NT2/D1 (cell line): ENCODE results near the gene URAD.
A peak's percentile ranks its signal among the peaks of the same experiment; 100 is the strongest.

Experiments
- DNase-seq: peaks from one replicate; pipeline ENCODE4 v3.0.0-alpha.2; 2011; ENCODE audit warnings: low read depth, low spot score
- H3K27me3 ChIP-seq: 2 replicates; pipeline ENCODE4 v1.6.0; 2011; ENCODE audit warnings: mild to moderate bottlenecking; ENCODE audit not compliant: insufficient read length, insufficient read depth
- H3K36me3 ChIP-seq: 2 replicates; pipeline ENCODE4 v1.6.1; 2011; ENCODE audit warnings: mild to moderate bottlenecking, low read length, mixed read lengths; ENCODE audit not compliant: insufficient read depth, insufficient read length
- H3K4me1 ChIP-seq: 2 replicates; pipeline ENCODE4 v1.5.1; 2011; ENCODE audit not compliant: insufficient read depth, insufficient read length
- H3K4me3 ChIP-seq: 2 replicates; pipeline ENCODE4 v1.5.1; 2011; ENCODE audit warnings: low read depth; ENCODE audit not compliant: insufficient read length
- H3K9ac ChIP-seq: 2 replicates; pipeline ENCODE4 v1.6.0; 2011; ENCODE audit warnings: low read depth; ENCODE audit not compliant: insufficient read length
- H3K9me3 ChIP-seq: 2 replicates; pipeline ENCODE4 v1.5.1; 2011; ENCODE audit warnings: mild to moderate bottlenecking, low read length; ENCODE audit not compliant: insufficient read depth
- SUZ12 ChIP-seq: IDR thresholded peaks from 2 replicates; pipeline ENCODE4 v1.6.1; 2011; ENCODE audit not compliant: insufficient read length, insufficient read depth; ENCODE audit errors: extremely low read depth
- YY1 ChIP-seq: IDR thresholded peaks from 2 replicates; pipeline ENCODE4 v1.6.1; 2011; ENCODE audit not compliant: insufficient read length, insufficient read depth
- ZNF274 ChIP-seq: IDR thresholded peaks from 2 replicates; pipeline ENCODE4 v1.6.1; 2011; ENCODE audit warnings: mild to moderate bottlenecking, low read depth, low read length

Gene URAD

DNA sequence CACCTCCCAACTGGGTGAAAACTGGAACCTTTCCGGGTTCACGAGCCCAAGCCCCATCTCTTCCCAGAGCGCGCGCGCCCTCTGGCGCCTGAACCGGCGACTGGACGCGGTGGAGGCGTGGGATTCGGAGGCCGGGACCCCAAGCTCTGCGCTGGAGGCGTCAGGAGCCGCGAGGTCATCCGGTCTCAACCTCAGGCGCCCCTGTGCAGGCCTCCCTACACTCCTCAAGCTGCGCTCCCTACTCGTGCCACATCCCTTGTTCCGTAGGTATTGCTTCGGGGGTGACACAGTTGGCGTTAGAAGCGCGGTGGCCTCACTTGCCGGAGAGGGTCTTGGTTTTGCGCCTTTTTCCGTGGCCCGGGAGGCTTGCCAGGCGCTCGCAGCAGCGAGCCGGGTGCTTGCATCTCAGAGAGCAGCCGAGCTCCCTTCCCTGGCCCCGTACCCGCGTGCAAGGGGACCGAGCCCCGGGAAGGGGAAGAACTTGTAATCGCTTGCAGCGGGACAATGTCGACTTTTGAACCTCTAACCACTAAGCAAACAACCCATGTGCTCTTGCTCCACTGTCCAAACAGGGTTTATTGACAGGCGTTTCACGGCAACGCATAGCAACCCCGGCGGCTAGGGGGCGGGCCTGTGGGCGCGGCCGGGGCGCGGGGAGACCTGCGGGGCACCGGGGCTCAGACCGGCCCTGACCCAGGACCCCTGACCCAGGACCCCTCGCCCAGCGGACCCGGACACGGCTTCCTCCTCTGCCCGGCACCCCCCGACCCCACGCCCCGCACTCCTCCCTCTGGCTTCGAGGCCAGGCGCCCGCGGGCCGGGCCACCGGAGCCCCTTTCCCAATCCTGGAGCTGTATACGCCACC lies 27.9 kb downstream of the URAD start:
- peaks cover 100% of the 10 kb centered on the region for H3K27me3 ChIP-seq
- peaks cover 3% of the 10 kb centered on the region for H3K4me1 ChIP-seq
- H3K9ac ChIP-seq: no peak overlapping the region
- TF ChIP-seq YY1: no peak
- TF ChIP-seq SUZ12: peak; percentile 59
- peaks cover 2% of the 10 kb centered on the region for H3K9me3 ChIP-seq
- DNase-seq: no peak
- no peaks in the 10 kb centered on the region for H3K36me3 ChIP-seq
- H3K4me3 ChIP-seq: no peak overlapping the region

DNA sequence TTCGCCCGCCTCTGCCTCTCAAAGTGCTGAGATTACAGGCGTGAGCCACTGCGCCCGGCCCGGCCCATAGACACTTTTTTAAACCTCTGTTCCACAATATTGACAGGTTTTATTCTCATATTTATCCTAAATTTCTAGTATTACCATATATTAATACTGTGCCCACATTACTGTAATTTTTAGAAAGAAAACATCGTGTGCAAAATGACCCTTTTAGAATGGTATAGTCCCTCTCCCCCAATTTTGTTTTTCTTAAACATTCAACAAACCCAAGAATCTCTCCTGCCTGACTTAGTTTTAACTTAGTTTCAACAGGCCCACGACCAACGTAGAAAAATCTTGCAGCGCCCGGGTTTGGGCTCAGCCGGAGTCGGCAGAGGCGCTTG lies 28.5 kb downstream of the URAD start:
- DNase-seq: no peak
- TF ChIP-seq YY1: no peak
- no peak for TF ChIP-seq SUZ12
- no peak for TF ChIP-seq ZNF274
- Histone ChIP-seq H3K9ac (no peak overlapping the region), H3K27me3 (peaks cover 100% of the 10 kb centered on the region), H3K36me3 (no peaks in the 10 kb centered on the region), H3K4me1 (peaks cover 3% of the 10 kb centered on the region), H3K9me3 (peaks cover 8% of the 10 kb centered on the region), H3K4me3 (no peak overlapping the region)

DNA sequence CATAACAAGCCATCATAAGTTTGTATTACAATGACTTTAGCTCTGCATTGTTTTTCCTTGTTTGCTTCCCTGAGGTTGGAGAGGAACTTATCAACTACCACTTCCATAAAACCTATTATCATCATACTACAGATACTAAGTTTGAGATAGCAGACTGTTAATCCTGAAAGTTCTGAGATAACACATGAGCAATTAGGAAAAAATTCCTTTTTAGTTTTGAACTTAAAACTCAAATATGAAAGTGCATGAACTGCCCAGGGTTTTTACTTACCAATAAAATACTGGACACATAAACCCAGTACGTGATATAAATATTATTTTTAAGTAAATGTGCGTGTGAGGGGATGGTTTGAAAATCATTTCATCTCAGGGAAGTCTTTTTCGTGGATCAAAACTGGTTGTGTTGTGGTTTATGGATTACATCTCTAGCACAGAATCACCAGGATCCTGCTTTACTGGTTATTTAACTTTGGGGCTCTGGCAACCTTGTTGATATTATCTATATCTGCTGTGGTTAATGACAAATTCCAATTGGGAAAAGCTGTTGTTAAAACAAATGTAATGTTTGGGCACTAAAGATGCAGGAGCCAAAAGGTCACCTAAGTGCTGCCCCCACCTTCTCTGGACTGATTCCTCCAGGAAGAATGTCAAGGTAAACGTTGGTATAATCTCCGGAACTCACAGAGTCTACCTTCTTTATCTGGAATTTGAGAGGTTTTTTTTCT lies 31.8 kb downstream of the URAD start:
- TF ChIP-seq ZNF274: no peak
- no peak for TF ChIP-seq YY1
- no peak for TF ChIP-seq SUZ12
- Histone ChIP-seq H3K27me3 (peaks cover 99% of the 10 kb centered on the region), H3K36me3 (no peaks in the 10 kb centered on the region)

DNA sequence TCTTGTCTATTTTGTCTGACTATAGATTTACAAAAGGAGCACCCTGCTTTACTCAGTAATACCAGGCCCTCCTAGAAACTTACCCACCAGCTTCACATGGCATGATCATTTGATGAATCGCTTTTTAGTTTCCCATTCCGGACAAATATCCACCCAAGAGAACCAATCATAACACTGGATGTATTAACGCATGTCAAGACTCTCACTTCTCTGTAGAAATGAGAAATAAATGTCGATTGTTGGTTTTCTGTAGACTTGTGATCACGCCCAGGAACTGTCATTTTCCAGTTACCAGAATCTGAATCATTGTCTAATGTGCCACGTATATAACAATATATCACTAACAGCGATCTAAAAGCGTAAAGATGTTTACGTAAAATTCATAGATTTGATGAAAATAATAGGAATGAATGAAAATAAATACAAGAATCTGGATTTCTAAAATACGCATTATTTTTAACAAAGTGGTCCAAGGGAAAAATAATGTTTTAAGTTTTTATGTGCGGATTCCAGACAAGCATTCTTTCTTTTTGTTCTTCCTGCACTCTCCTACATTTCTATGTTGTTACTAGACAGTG lies 33.4 kb downstream of the URAD start:
- Histone ChIP-seq H3K27me3 (peaks cover 94% of the 10 kb centered on the region), H3K9ac (no peak overlapping the region), H3K4me1 (no peaks in the 10 kb centered on the region), H3K36me3 (no peaks in the 10 kb centered on the region), H3K9me3 (peaks cover 21% of the 10 kb centered on the region), H3K4me3 (no peak overlapping the region)
- DNase-seq: no peak
- no peak for TF ChIP-seq YY1
- TF ChIP-seq SUZ12: no peak
- TF ChIP-seq ZNF274: no peak

More for the DNA sequence above, 31.8 kb downstream of the URAD start:
- DNase-seq: no peak
- Histone ChIP-seq H3K4me1 (peaks cover 3% of the 10 kb centered on the region), H3K4me3 (no peak overlapping the region), H3K9ac (no peak overlapping the region), H3K9me3 (peaks cover 21% of the 10 kb centered on the region)

DNA sequence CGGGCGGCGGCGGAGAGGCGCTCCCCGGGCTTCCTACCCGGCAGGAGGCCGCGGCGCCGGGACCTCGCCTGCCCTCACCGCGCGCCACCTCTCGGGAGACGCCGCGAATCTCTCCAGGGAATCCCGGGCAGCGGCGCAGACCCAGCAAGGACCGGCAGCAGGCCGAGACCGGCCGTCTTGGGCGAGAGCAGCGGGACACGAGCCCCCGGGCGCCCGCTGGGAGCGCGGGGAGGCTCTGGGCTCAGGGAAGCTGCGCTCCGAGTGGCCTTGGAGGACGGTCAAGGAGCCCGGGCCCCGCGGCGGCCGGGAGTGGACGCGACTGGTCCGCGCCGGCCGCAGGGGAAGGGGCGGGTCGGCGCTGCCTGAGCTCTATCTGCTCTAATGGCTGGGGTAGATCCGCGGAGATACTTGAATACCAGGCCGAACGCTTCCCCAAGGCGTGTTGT lies 34.1 kb downstream of the URAD start:
- no peak for DNase-seq
- peak; percentile 60 for TF ChIP-seq SUZ12
- no peak for TF ChIP-seq YY1
- Histone ChIP-seq H3K9me3 (peaks cover 21% of the 10 kb centered on the region), H3K36me3 (no peaks in the 10 kb centered on the region), H3K27me3 (peaks cover 94% of the 10 kb centered on the region), H3K4me1 (no peaks in the 10 kb centered on the region), H3K9ac (peak overlapping the region; percentile 21), H3K4me3 (peak overlapping the region; percentile 18)

DNA sequence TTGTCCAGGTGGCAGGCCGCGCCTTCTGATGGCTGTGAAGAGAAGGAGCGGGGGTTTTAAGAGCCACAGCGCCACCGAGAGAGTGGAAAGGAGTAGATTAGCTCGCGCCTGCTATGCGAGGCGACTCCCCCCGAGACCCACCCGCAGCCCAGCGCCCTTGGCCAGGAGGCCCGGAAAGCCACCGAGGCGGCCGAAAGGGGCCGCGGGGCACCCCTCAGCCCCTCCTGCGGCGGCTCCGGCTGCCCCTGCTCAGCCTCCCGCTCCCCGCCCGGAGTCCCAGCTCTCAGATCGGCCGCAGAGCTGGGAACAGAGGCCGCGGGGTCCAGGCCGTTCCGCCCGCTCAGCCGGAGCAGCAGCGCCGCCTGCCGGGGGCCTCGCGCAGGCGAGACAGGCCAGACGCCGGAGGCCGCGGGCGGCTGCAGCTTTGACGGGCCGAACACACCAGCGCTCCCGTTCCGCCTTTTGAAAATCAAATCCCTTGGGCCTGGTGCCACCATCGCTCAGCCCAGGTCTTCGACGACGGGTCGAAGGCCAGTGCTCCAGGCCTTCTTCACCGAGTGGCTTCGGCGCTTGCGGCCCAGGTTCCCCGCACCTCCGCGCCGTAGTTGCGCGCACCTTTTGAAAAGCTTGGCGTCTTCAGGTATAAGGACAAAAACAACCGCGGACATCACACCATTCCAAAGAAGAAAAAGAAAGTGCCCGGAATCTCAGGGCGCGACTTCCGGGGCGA lies 34.7 kb downstream of the URAD start:
- H3K9me3 ChIP-seq: peaks cover 21% of the 10 kb centered on the region
- no peak overlapping the region for H3K9ac ChIP-seq
- H3K27me3 ChIP-seq: peaks cover 93% of the 10 kb centered on the region
- no peaks in the 10 kb centered on the region for H3K4me1 ChIP-seq
- no peak for DNase-seq
- no peaks in the 10 kb centered on the region for H3K36me3 ChIP-seq
- TF ChIP-seq YY1 (no peak), SUZ12 (no peak), ZNF274 (no peak)
- H3K4me3 ChIP-seq: peak overlapping the region; percentile 26
